Fibroblast of mammary gland (primary cell): Measurements from ENCODE around the gene DIO3.

ENCODE experiments used
- DNase-seq: peaks from one replicate; pipeline ENCODE4 v3.0.0-alpha.2; 2010; ENCODE audit warnings: low read depth
- H3K4me3 ChIP-seq: 2 replicates; pipeline ENCODE4 v1.5.1; 2011; ENCODE audit warnings: low read depth, mild to moderate bottlenecking, low read length, moderate library complexity; ENCODE audit not compliant: control insufficient read depth
- CTCF ChIP-seq: conservative IDR thresholded peaks from 2 replicates; pipeline ENCODE4 v1.5.1; 2011; ENCODE audit warnings: low read depth, low read length, inconsistent platforms; ENCODE audit not compliant: control insufficient read depth, insufficient read depth

Gene DIO3

GRCh38 chr14:101534198-101534597 is 27.1 kb upstream of the DIO3 start:
- no peak overlapping the region for H3K4me3 ChIP-seq
- no peak for DNase-seq
- TF ChIP-seq CTCF = no peak

- TF ChIP-seq CTCF = no peak
- no peak overlapping the region for H3K4me3 ChIP-seq
- DNase-seq = no peak
Observed at GRCh38 chr14:101535232-101535631, 26.1 kb upstream of the DIO3 start.

GRCh38 chr14:101535701-101536207 is 25.5 kb upstream of the DIO3 start:
- TF ChIP-seq CTCF = no peak
- no peak overlapping the region for H3K4me3 ChIP-seq
- no peak for DNase-seq

- TF ChIP-seq CTCF = no peak
- no peak overlapping the region for H3K4me3 ChIP-seq
- DNase-seq = no peak
Observed at GRCh38 chr14:101537286-101537685, 24.0 kb upstream of the DIO3 start.

- DNase-seq = no peak
- TF ChIP-seq CTCF = no peak
- no peak overlapping the region for H3K4me3 ChIP-seq
Observed at GRCh38 chr14:101538878-101539277, 22.4 kb upstream of the DIO3 start.

GRCh38 chr14:101539880-101540279 is 21.4 kb upstream of the DIO3 start:
- TF ChIP-seq CTCF = no peak

More at GRCh38 chr14:101539880-101540279, 21.4 kb upstream of the DIO3 start:
- H3K4me3 ChIP-seq = no peak overlapping the region
- DNase-seq = no peak
